ENCODE data around the gene LIPN.

DNA sequence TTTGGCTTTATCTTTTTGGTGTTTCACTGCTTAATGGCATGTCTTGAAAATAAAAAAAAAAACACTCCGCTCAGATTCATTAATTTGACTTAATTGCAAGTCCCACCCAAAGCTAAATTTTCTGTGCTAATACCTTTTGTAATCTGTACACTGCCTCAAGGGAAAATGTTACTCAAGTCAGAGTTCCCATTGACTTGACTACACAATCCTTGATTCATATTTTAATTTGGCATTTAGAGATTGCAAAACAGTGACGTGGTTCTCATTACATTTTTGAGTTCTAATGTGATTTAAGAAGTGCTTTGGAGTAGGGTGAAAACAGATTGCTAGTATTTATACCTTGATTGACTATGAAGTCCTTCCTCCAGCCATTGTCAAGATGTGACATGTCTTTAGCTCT, 21.4 kb downstream of the LIPN start:
- TF ChIP-seq, protein P1, sequence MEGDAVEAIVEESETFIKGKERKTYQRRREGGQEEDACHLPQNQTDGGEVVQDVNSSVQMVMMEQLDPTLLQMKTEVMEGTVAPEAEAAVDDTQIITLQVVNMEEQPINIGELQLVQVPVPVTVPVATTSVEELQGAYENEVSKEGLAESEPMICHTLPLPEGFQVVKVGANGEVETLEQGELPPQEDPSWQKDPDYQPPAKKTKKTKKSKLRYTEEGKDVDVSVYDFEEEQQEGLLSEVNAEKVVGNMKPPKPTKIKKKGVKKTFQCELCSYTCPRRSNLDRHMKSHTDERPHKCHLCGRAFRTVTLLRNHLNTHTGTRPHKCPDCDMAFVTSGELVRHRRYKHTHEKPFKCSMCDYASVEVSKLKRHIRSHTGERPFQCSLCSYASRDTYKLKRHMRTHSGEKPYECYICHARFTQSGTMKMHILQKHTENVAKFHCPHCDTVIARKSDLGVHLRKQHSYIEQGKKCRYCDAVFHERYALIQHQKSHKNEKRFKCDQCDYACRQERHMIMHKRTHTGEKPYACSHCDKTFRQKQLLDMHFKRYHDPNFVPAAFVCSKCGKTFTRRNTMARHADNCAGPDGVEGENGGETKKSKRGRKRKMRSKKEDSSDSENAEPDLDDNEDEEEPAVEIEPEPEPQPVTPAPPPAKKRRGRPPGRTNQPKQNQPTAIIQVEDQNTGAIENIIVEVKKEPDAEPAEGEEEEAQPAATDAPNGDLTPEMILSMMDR (IDR thresholded peaks at IDR 0.05 in 8 of 11, conservative IDR thresholded peaks at IDR 0.05 in 3 of 11) = no peak
- TF ChIP-seq POLR2A (IDR thresholded peaks at IDR 0.05) (no peak), POLR2AphosphoS5 (IDR thresholded peaks at IDR 0.05) (no peak)
